OCI-LY1 (cell line): ENCODE results near the gene DNAH1.

Experiments
- H2AFZ ChIP-seq: fragments of 200-600 bp; sonication (generic), shearing (Covaris generic); 2 replicates; pipeline ENCODE4 v1.6.0; 2014; ENCODE audit warnings: antibody characterized with exemption, mild to moderate bottlenecking, low read length
- H3F3A ChIP-seq: fragments of 200-600 bp; sonication (generic), shearing (Covaris generic); 2 replicates; pipeline ENCODE4 v1.6.0; 2014; ENCODE audit warnings: mild to moderate bottlenecking, antibody characterized with exemption, low read length, moderate library complexity; ENCODE audit not compliant: insufficient read depth
- H3K27ac ChIP-seq: fragments of 200-600 bp; sonication (generic); 2 replicates; pipeline ENCODE4 v1.5.1; 2014; ENCODE audit warnings: low read length, mixed run types, mild to moderate bottlenecking, low read depth; ENCODE audit not compliant: poor library complexity, severe bottlenecking
- H3K27me3 ChIP-seq: fragments of 200-600 bp; sonication (generic); 2 replicates; pipeline ENCODE4 v1.6.0; 2014; ENCODE audit warnings: antibody characterized with exemption, mild to moderate bottlenecking, low read length, moderate library complexity; ENCODE audit not compliant: insufficient read depth
- H3K36me3 ChIP-seq: fragments of 200-600 bp; sonication (generic); 2 replicates; pipeline ENCODE4 v1.6.1; 2014; ENCODE audit warnings: mild to moderate bottlenecking, antibody characterized with exemption, low read length, moderate library complexity, mixed read lengths; ENCODE audit not compliant: insufficient read depth
- H3K4me1 ChIP-seq: fragments of 200-600 bp; sonication (generic); 2 replicates; pipeline ENCODE4 v1.5.1; 2014; ENCODE audit warnings: mild to moderate bottlenecking, low read length, moderate library complexity; ENCODE audit not compliant: insufficient read depth, severe bottlenecking
- H3K4me2 ChIP-seq: fragments of 200-600 bp; sonication (generic), shearing (Covaris generic); 2 replicates; pipeline ENCODE4 v1.6.1; 2014; ENCODE audit warnings: low read length
- H3K4me3 ChIP-seq: fragments of 200-600 bp; sonication (generic); 2 replicates; pipeline ENCODE4 v1.5.1; 2014; ENCODE audit warnings: low read length, low read depth, mild to moderate bottlenecking, mixed read lengths; ENCODE audit not compliant: poor library complexity, severe bottlenecking
- H3K79me2 ChIP-seq: fragments of 200-600 bp; shearing (Covaris generic); 2 replicates; pipeline ENCODE4 v1.6.1; 2016; ENCODE audit warnings: mixed run types, low read length, mixed read lengths; ENCODE audit not compliant: insufficient read depth
- H3K9ac ChIP-seq: fragments of 200-600 bp; sonication (generic), shearing (Covaris generic); 2 replicates; pipeline ENCODE4 v1.6.1; 2014; ENCODE audit warnings: mild to moderate bottlenecking, low read length, mixed read lengths
- H3K9me2 ChIP-seq: fragments of 200-600 bp; sonication (generic), shearing (Covaris generic); 2 replicates; pipeline ENCODE4 v1.6.1; 2014; ENCODE audit warnings: low read depth, mild to moderate bottlenecking, low read length, mixed read lengths
- H3K9me3 ChIP-seq: fragments of 200-600 bp; shearing (Covaris generic); 2 replicates; pipeline ENCODE4 v1.6.1; 2014; ENCODE audit warnings: low read length, mixed read lengths
- H4K20me1 ChIP-seq: fragments of 200-600 bp; sonication (generic), shearing (Covaris generic); 2 replicates; pipeline ENCODE4 v1.6.0; 2016; ENCODE audit warnings: mild to moderate bottlenecking, low read length; ENCODE audit not compliant: insufficient read depth
- CTCF ChIP-seq: fragments of 200-600 bp; sonication (generic), shearing (Covaris generic); IDR thresholded peaks from 2 replicates; pipeline ENCODE4 v1.5.1; 2017; ENCODE audit warnings: mild to moderate bottlenecking, antibody characterized with exemption, low read length, moderate library complexity, mixed read lengths
- EZH2 ChIP-seq: fragments of 200-600 bp; sonication (generic), shearing (Covaris generic); IDR thresholded peaks from 2 replicates; pipeline ENCODE4 v1.8.0; 2017; ENCODE audit warnings: borderline replicate concordance, mixed run types, mild to moderate bottlenecking, antibody characterized with exemption, low read length, moderate library complexity, mixed read lengths

The DNAH1 gene

GRCh38 chr3:52383446-52383845 is 67.3 kb downstream of the DNAH1 start:
- H3K79me2 ChIP-seq, result no peaks in the 10 kb centered on the region
- H3K27me3 ChIP-seq, result 0 out of 2 replicates have a peak, but pooled peaks cover 6% of the 10 kb centered on the region
- H2AFZ ChIP-seq, result no peak overlapping the region
- no peak overlapping the region for H3K4me3 ChIP-seq
- H3K9me2 ChIP-seq, result no peaks in the 10 kb centered on the region
- no peaks in the 10 kb centered on the region for H3K36me3 ChIP-seq
- no peak overlapping the region for H3K4me2 ChIP-seq
- no peaks in the 10 kb centered on the region for H3F3A ChIP-seq
- no peaks in the 10 kb centered on the region for H3K9me3 ChIP-seq
- no peaks in the 10 kb centered on the region for H3K4me1 ChIP-seq
- no peaks in the 10 kb centered on the region for H4K20me1 ChIP-seq
- H3K9ac ChIP-seq, result no peak overlapping the region
- no peak overlapping the region for H3K27ac ChIP-seq
- no peak for TF ChIP-seq EZH2
- no peak for TF ChIP-seq CTCF

GRCh38 chr3:52384019-52384761 is 68.1 kb downstream of the DNAH1 start:
- H3K9me3 ChIP-seq, result no peaks in the 10 kb centered on the region
- H3K36me3 ChIP-seq, result no peaks in the 10 kb centered on the region
- H3F3A ChIP-seq, result no peaks in the 10 kb centered on the region
- no peaks in the 10 kb centered on the region for H4K20me1 ChIP-seq
- no peak overlapping the region for H3K4me3 ChIP-seq
- no peaks in the 10 kb centered on the region for H3K79me2 ChIP-seq
- H3K4me2 ChIP-seq, result no peak overlapping the region
- TF ChIP-seq CTCF, result no peak
- TF ChIP-seq EZH2, result no peak
- H3K9me2 ChIP-seq, result no peaks in the 10 kb centered on the region
- H3K27me3 ChIP-seq, result 0 out of 2 replicates have a peak, but pooled peaks cover 6% of the 10 kb centered on the region
- no peaks in the 10 kb centered on the region for H3K4me1 ChIP-seq
- no peak overlapping the region for H3K9ac ChIP-seq
- no peak overlapping the region for H3K27ac ChIP-seq
- no peak overlapping the region for H2AFZ ChIP-seq

DNA sequence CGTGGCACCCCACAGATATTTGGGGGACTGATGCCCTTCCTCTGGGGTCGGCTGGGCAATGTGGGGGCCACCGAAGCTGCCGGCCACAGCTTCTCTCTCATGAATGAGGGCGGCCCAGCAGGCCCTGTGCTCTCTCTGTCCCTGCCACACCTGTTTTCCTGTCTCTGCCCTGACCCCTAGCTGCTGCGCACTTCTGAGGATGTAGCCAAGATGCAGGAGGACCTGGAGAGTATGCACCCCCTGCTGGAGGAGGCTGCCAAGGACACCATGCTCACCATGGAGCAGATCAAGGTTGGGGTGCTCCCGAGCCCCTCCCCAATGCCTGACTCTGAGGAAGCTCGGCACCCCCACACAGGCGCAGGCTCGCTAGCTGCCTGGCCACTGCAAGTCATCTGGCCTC is 69.0 kb downstream of the DNAH1 start:
- H2AFZ ChIP-seq, result no peak overlapping the region
- TF ChIP-seq CTCF (peak; percentile 72), EZH2 (no peak)
- no peaks in the 10 kb centered on the region for H3K9me2 ChIP-seq
- no peaks in the 10 kb centered on the region for H3K36me3 ChIP-seq
- H3K4me1 ChIP-seq, result no peaks in the 10 kb centered on the region
- H3K4me2 ChIP-seq, result no peak overlapping the region
- 0 out of 2 replicates have a peak, but pooled peaks cover 6% of the 10 kb centered on the region for H3K27me3 ChIP-seq
- no peaks in the 10 kb centered on the region for H3F3A ChIP-seq
- no peak overlapping the region for H3K4me3 ChIP-seq
- no peaks in the 10 kb centered on the region for H3K79me2 ChIP-seq
- no peaks in the 10 kb centered on the region for H4K20me1 ChIP-seq
- H3K9me3 ChIP-seq, result no peaks in the 10 kb centered on the region
- no peak overlapping the region for H3K27ac ChIP-seq
- no peak overlapping the region for H3K9ac ChIP-seq
